ENCODE results near the gene MRM2. TPM values are rescaled to one million over a fixed set of nuclear protein-coding genes. Genes with fewer than 3 reads are reported as not detected.

Gene MRM2
- total and polyA plus RNA-seq, 4 donors = 9.7 to 14.9 (median 11.8) TPM

GRCh38 chr7:2287745-2288144 lies 45.7 kb upstream of the MRM2 start (continued):
- TF ChIP-seq RAD21 (IDR thresholded peaks at IDR 0.05) = no peak

GRCh38 chr7:2283074-2283473 lies 41.1 kb upstream of the MRM2 start:
- Histone ChIP-seq H3K4me1 (ENCODE audit: control insufficient read depth in 4 of 4, insufficient read depth in 4 of 4, low read length in 3 of 4) (peaks cover 0 to 5% (median 0%) of the 10 kb centered on the region in 4 donors), H3K27ac (ENCODE audit: low read depth in 1 of 2, low read length in 2 of 2) (no peak overlapping the region), H3K9ac (ENCODE audit: low read depth in 1 of 2, low read length in 2 of 2) (no peak overlapping the region), H3K36me3 (ENCODE audit: control insufficient read depth in 4 of 4, insufficient read depth in 3 of 4, low read depth in 1 of 4, low read length in 3 of 4) (no peaks in the 10 kb centered on the region), H3K27me3 (ENCODE audit: control insufficient read depth in 4 of 4, insufficient read depth in 4 of 4, low read length in 3 of 4) (no peaks in the 10 kb centered on the region), H3K9me3 (ENCODE audit: control insufficient read depth in 4 of 4, low read length in 3 of 4) (no peaks in the 10 kb centered on the region), H3K4me3 (ENCODE audit: low read depth in 1 of 3, low read length in 3 of 3) (no peak overlapping the region)
- WGBS = 92% methylated on average over 20 of the region's 20 CpGs
- TF ChIP-seq, protein P1, sequence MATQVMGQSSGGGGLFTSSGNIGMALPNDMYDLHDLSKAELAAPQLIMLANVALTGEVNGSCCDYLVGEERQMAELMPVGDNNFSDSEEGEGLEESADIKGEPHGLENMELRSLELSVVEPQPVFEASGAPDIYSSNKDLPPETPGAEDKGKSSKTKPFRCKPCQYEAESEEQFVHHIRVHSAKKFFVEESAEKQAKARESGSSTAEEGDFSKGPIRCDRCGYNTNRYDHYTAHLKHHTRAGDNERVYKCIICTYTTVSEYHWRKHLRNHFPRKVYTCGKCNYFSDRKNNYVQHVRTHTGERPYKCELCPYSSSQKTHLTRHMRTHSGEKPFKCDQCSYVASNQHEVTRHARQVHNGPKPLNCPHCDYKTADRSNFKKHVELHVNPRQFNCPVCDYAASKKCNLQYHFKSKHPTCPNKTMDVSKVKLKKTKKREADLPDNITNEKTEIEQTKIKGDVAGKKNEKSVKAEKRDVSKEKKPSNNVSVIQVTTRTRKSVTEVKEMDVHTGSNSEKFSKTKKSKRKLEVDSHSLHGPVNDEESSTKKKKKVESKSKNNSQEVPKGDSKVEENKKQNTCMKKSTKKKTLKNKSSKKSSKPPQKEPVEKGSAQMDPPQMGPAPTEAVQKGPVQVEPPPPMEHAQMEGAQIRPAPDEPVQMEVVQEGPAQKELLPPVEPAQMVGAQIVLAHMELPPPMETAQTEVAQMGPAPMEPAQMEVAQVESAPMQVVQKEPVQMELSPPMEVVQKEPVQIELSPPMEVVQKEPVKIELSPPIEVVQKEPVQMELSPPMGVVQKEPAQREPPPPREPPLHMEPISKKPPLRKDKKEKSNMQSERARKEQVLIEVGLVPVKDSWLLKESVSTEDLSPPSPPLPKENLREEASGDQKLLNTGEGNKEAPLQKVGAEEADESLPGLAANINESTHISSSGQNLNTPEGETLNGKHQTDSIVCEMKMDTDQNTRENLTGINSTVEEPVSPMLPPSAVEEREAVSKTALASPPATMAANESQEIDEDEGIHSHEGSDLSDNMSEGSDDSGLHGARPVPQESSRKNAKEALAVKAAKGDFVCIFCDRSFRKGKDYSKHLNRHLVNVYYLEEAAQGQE (IDR thresholded peaks at IDR 0.05) = no peak
- TF ChIP-seq RAD21 (IDR thresholded peaks at IDR 0.05) = no peak
- TF ChIP-seq RXRA (IDR thresholded peaks at IDR 0.05) = no peak
- no peak for TF ChIP-seq GABPA (IDR thresholded peaks at IDR 0.05 in 1 of 2, conservative IDR thresholded peaks at IDR 0.05 in 1 of 2)
- TF ChIP-seq, protein P2, sequence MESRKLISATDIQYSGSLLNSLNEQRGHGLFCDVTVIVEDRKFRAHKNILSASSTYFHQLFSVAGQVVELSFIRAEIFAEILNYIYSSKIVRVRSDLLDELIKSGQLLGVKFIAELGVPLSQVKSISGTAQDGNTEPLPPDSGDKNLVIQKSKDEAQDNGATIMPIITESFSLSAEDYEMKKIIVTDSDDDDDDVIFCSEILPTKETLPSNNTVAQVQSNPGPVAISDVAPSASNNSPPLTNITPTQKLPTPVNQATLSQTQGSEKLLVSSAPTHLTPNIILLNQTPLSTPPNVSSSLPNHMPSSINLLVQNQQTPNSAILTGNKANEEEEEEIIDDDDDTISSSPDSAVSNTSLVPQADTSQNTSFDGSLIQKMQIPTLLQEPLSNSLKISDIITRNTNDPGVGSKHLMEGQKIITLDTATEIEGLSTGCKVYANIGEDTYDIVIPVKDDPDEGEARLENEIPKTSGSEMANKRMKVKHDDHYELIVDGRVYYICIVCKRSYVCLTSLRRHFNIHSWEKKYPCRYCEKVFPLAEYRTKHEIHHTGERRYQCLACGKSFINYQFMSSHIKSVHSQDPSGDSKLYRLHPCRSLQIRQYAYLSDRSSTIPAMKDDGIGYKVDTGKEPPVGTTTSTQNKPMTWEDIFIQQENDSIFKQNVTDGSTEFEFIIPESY (IDR thresholded peaks at IDR 0.05) = no peak
- TF ChIP-seq HNF4G (IDR thresholded peaks at IDR 0.05) = no peak
- no peak for TF ChIP-seq NR2F2 (IDR thresholded peaks at IDR 0.05)
- no peak for TF ChIP-seq HNF4A (conservative IDR thresholded peaks at IDR 0.05)
- TF ChIP-seq FOXA2 (IDR thresholded peaks at IDR 0.05) = no peak
- TF ChIP-seq, protein P3, sequence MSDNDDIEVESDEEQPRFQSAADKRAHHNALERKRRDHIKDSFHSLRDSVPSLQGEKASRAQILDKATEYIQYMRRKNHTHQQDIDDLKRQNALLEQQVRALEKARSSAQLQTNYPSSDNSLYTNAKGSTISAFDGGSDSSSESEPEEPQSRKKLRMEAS (IDR thresholded peaks at IDR 0.05) = no peak
- no peak for DNase-seq (ENCODE audit: low spot score)

DNA sequence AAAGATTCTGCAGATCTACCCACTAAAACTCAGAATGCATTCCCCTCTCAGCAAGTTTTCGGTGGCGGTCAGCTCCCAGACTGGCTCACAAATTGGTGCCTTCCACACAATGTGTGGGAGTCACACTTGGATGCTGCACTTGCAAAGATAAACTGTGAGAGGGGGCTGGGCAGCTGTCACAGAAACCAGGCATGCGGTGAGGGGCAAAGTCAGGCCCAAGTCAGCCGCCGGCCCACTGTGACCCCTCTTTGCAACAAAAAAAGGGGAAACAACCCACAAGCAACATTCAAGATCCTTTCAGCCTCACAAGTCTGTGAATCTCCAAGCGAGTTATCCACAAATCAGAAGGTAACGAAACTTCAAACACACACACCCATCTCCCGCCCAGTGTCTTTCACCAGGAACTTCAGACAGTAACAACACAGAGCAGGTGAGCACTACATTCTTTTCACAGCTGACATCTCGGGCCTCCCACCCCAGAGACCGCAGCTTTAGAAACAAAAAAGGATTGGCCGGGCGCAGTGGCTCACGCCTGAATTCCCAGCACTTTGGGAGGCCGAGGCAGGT lies 40.3 kb upstream of the MRM2 start:
- no peaks in the 10 kb centered on the region for H3K36me3 ChIP-seq (ENCODE audit: control insufficient read depth in 4 of 4, insufficient read depth in 3 of 4, low read depth in 1 of 4, low read length in 3 of 4)
- no peak overlapping the region for H3K9ac ChIP-seq (ENCODE audit: low read depth in 1 of 2, low read length in 2 of 2)
- 90% methylated on average over 14 of the region's 14 CpGs for WGBS
- no peaks in the 10 kb centered on the region for H3K9me3 ChIP-seq (ENCODE audit: control insufficient read depth in 4 of 4, low read length in 3 of 4)
- no peak overlapping the region for H3K27ac ChIP-seq (ENCODE audit: low read depth in 1 of 2, low read length in 2 of 2)
- no peaks in the 10 kb centered on the region for H3K27me3 ChIP-seq (ENCODE audit: control insufficient read depth in 4 of 4, insufficient read depth in 4 of 4, low read length in 3 of 4)
- H3K4me3 ChIP-seq (ENCODE audit: low read depth in 1 of 3, low read length in 3 of 3) = no peak overlapping the region
- no peak for DNase-seq (ENCODE audit: low spot score)
- H3K4me1 ChIP-seq (ENCODE audit: control insufficient read depth in 4 of 4, insufficient read depth in 4 of 4, low read length in 3 of 4) = peaks cover 0 to 5% (median 0%) of the 10 kb centered on the region in 4 donors
- TF ChIP-seq FOXA2 (IDR thresholded peaks at IDR 0.05) (no peak), RAD21 (IDR thresholded peaks at IDR 0.05) (no peak), EGR1 (IDR thresholded peaks at IDR 0.05; ENCODE audit: low read depth in 2 of 2) (no peak), YY1 (IDR thresholded peaks at IDR 0.05) (no peak), HNF4A (conservative IDR thresholded peaks at IDR 0.05) (no peak), SP1 (IDR thresholded peaks at IDR 0.05) (no peak), NR2F2 (IDR thresholded peaks at IDR 0.05) (no peak), TAF1 (conservative IDR thresholded peaks at IDR 0.05) (no peak), FOXA1 (IDR thresholded peaks at IDR 0.05) (no peak)
- TF ChIP-seq, protein P4, sequence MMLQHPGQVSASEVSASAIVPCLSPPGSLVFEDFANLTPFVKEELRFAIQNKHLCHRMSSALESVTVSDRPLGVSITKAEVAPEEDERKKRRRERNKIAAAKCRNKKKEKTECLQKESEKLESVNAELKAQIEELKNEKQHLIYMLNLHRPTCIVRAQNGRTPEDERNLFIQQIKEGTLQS (IDR thresholded peaks at IDR 0.05) = no peak
- TF ChIP-seq, protein P2 (IDR thresholded peaks at IDR 0.05) = no peak
- TF ChIP-seq, protein P3 (IDR thresholded peaks at IDR 0.05) = no peak
- TF ChIP-seq, protein P5, sequence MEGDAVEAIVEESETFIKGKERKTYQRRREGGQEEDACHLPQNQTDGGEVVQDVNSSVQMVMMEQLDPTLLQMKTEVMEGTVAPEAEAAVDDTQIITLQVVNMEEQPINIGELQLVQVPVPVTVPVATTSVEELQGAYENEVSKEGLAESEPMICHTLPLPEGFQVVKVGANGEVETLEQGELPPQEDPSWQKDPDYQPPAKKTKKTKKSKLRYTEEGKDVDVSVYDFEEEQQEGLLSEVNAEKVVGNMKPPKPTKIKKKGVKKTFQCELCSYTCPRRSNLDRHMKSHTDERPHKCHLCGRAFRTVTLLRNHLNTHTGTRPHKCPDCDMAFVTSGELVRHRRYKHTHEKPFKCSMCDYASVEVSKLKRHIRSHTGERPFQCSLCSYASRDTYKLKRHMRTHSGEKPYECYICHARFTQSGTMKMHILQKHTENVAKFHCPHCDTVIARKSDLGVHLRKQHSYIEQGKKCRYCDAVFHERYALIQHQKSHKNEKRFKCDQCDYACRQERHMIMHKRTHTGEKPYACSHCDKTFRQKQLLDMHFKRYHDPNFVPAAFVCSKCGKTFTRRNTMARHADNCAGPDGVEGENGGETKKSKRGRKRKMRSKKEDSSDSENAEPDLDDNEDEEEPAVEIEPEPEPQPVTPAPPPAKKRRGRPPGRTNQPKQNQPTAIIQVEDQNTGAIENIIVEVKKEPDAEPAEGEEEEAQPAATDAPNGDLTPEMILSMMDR (IDR thresholded peaks at IDR 0.05; ENCODE audit: low read depth, low read length, missing input control) = no peak
